Cardiac muscle cell (in vitro differentiated cells and primary cell): ENCODE results near the gene KCTD8. TPM values are rescaled to one million over a fixed set of nuclear protein-coding genes. Genes with fewer than 3 reads are reported as not detected.

Source experiments
- DNase-seq, 2 donors: peaks; one replicate each; pipeline versions ENCODE4 v3.0.0 to v3.0.0-alpha.2; 2010 to 2017; ENCODE audit warnings: low read depth in 1 of 2, low spot score in 1 of 2
- H3K27ac ChIP-seq: fragments of 200-600 bp; sonication (generic); 2 replicates; pipeline ENCODE4 v1.5.1; 2016
- H3K27me3 ChIP-seq: fragments of 200-600 bp; sonication (generic); 2 replicates; pipeline ENCODE4 v1.6.0; 2016; ENCODE audit warnings: control low read depth
- H3K36me3 ChIP-seq: fragments of 200-600 bp; sonication (generic); 2 replicates; pipeline ENCODE4 v1.5.1; 2016; ENCODE audit warnings: control low read depth
- H3K4me1 ChIP-seq: fragments of 200-600 bp; sonication (generic); 2 replicates; pipeline ENCODE4 v1.8.1; 2017; ENCODE audit warnings: low read depth, mild to moderate bottlenecking, mixed run types
- H3K4me3 ChIP-seq: fragments of 200-600 bp; sonication (generic); 2 replicates; pipeline ENCODE4 v1.5.1; 2016; ENCODE audit warnings: mild to moderate bottlenecking
- H3K9me3 ChIP-seq: fragments of 200-600 bp; sonication (generic); 2 replicates; pipeline ENCODE4 v1.5.1; 2017; ENCODE audit warnings: low read depth, mild to moderate bottlenecking, control low read depth
- CTCF ChIP-seq: IDR thresholded peaks from 2 replicates; pipeline ENCODE4 v1.5.1; 2012; ENCODE audit warnings: low read depth, mild to moderate bottlenecking, low read length
- polyA plus RNA-seq: library from polyadenylated mRNA; unstranded; fragments of >200 nt; fragmentation: Nextera tagmentation; extraction: Ambion mirVana; gene quantifications from 2 replicates; pipeline ENCODE4 v1.2.1, GENCODE V29; 2016
- total RNA-seq: library from RNA; depleted of rRNA; stranded (reverse); fragments of >200 nt; gene quantifications from 2 replicates; pipeline ENCODE4 v1.2.3, GENCODE V29; 2016

Gene KCTD8
- total and polyA plus RNA-seq, 2 experiments from 2014 or later: 1.3 to 3.0 TPM

- no peak for DNase-seq
- Histone ChIP-seq H3K27ac (no peak overlapping the region), H3K4me1 (no peaks in the 10 kb centered on the region), H3K27me3 (no peaks in the 10 kb centered on the region), H3K4me3 (no peak overlapping the region), H3K36me3 (no peaks in the 10 kb centered on the region), H3K9me3 (peaks cover 2% of the 10 kb centered on the region)
- no peak for TF ChIP-seq CTCF
Observed at GRCh38 chr4:44147571-44148075, 301.0 kb downstream of the KCTD8 start.

GRCh38 chr4:44146516-44146915 is 302.1 kb downstream of the KCTD8 start:
- no peak overlapping the region for H3K27ac ChIP-seq
- TF ChIP-seq CTCF: no peak
- peaks cover 2% of the 10 kb centered on the region for H3K9me3 ChIP-seq
- no peak overlapping the region for H3K4me3 ChIP-seq
- DNase-seq: no peak
- no peaks in the 10 kb centered on the region for H3K27me3 ChIP-seq
- H3K4me1 ChIP-seq: no peaks in the 10 kb centered on the region
- H3K36me3 ChIP-seq: no peaks in the 10 kb centered on the region

GRCh38 chr4:44145868-44146267 is 302.7 kb downstream of the KCTD8 start:
- Histone ChIP-seq H3K36me3 (no peaks in the 10 kb centered on the region), H3K27me3 (no peaks in the 10 kb centered on the region), H3K27ac (no peak overlapping the region), H3K4me1 (no peaks in the 10 kb centered on the region), H3K4me3 (no peak overlapping the region), H3K9me3 (peaks cover 2% of the 10 kb centered on the region)
- TF ChIP-seq CTCF: no peak
- no peak for DNase-seq

GRCh38 chr4:44132526-44132925 is 316.1 kb downstream of the KCTD8 start:
- Histone ChIP-seq H3K27ac (no peak overlapping the region), H3K36me3 (no peaks in the 10 kb centered on the region), H3K4me1 (no peaks in the 10 kb centered on the region), H3K9me3 (no peaks in the 10 kb centered on the region), H3K4me3 (no peak overlapping the region), H3K27me3 (no peaks in the 10 kb centered on the region)
- no peak for DNase-seq
- TF ChIP-seq CTCF: no peak

Other genes starting within 250 kb of the KCTD8 start
- gene YIPF7, start 202.8 kb upstream of the KCTD8 start, total RNA-seq: not detected in 2 replicates
- 0.72 TPM in 1 of 2 replicates, not detected in the other for gene YIPF7, start 202.8 kb upstream of the KCTD8 start, polyA plus RNA-seq
- 17.5 and 18.4 TPM in 2 replicates for gene GUF1, start 229.6 kb upstream of the KCTD8 start, total RNA-seq
- 19.5 and 25.1 TPM in 2 replicates for gene GUF1, start 229.6 kb upstream of the KCTD8 start, polyA plus RNA-seq